H9 (cell line): Measurements from ENCODE around the gene FAM163B. TPM values are rescaled to one million over a fixed set of nuclear protein-coding genes. Genes with fewer than 3 reads are reported as not detected.

Experiments
- DNase-seq: peaks from one replicate; pipeline ENCODE4 v3.0.0-alpha.2; 2017
- H2AFZ ChIP-seq: one replicate; pipeline ENCODE4 v1.6.1; 2013; ENCODE audit warnings: mild to moderate bottlenecking, low read length, control low read depth, moderate library complexity
- H2AK5ac ChIP-seq: 2 replicates; pipeline ENCODE4 v1.6.1; 2013; ENCODE audit warnings: low read length, control low read depth, mixed read lengths; ENCODE audit not compliant: insufficient read length
- H2BK120ac ChIP-seq: one replicate; pipeline ENCODE4 v1.6.1; 2013; ENCODE audit warnings: low read depth, mild to moderate bottlenecking, low read length, control low read depth, inconsistent platforms; ENCODE audit not compliant: poor library complexity, severe bottlenecking
- H2BK12ac ChIP-seq: 2 replicates; pipeline ENCODE4 v1.6.1; 2013; ENCODE audit warnings: low read length, control low read depth, mixed read lengths, low read depth; ENCODE audit not compliant: insufficient read length
- H2BK15ac ChIP-seq: 2 replicates; pipeline ENCODE4 v1.6.1; 2013; ENCODE audit warnings: low read depth, low read length, control low read depth
- H2BK20ac ChIP-seq: one replicate; pipeline ENCODE4 v1.6.1; 2013; ENCODE audit warnings: low read depth, mild to moderate bottlenecking, low read length, control low read depth, inconsistent platforms; ENCODE audit not compliant: poor library complexity, severe bottlenecking
- H2BK5ac ChIP-seq: 2 replicates; pipeline ENCODE4 v1.6.1; 2013; ENCODE audit warnings: low read length, control low read depth, mixed read lengths; ENCODE audit not compliant: insufficient read length
- H3K14ac ChIP-seq: 2 replicates; pipeline ENCODE4 v1.6.1; 2013; ENCODE audit warnings: low read length, control low read depth; ENCODE audit not compliant: insufficient read depth
- H3K18ac ChIP-seq: 2 replicates; pipeline ENCODE4 v1.6.1; 2013; ENCODE audit warnings: low read depth, mild to moderate bottlenecking, mixed read lengths, low read length, control low read depth; ENCODE audit not compliant: insufficient read length
- H3K23ac ChIP-seq: 2 replicates; pipeline ENCODE4 v1.6.1; 2013; ENCODE audit warnings: low read length, control low read depth, mixed read lengths, low read depth; ENCODE audit not compliant: insufficient read length
- H3K23me2 ChIP-seq: 2 replicates; pipeline ENCODE4 v1.6.1; 2013; ENCODE audit warnings: low read depth, mild to moderate bottlenecking, mixed read lengths, low read length, control low read depth; ENCODE audit not compliant: insufficient read length, poor library complexity, severe bottlenecking
- H3K27ac ChIP-seq: 2 replicates; pipeline ENCODE4 v1.5.1; 2013; ENCODE audit warnings: low read length, control low read depth, mixed read lengths, low read depth; ENCODE audit not compliant: insufficient read length
- H3K27me3 ChIP-seq: 2 replicates; pipeline ENCODE4 v1.6.1; 2013; ENCODE audit warnings: low read length, control low read depth, inconsistent platforms; ENCODE audit not compliant: insufficient read depth
- H3K4ac ChIP-seq: 2 replicates; pipeline ENCODE4 v1.6.1; 2013; ENCODE audit warnings: low read depth, mild to moderate bottlenecking, control low read depth, inconsistent platforms, low read length, moderate library complexity
- H3K4me1 ChIP-seq: 2 replicates; pipeline ENCODE4 v1.6.1; 2013; ENCODE audit warnings: low read length, control low read depth, inconsistent platforms; ENCODE audit not compliant: insufficient read depth
- H3K4me2 ChIP-seq: 2 replicates; pipeline ENCODE4 v1.6.1; 2013; ENCODE audit warnings: low read length, control low read depth, mixed read lengths; ENCODE audit not compliant: insufficient read length, insufficient read depth
- H3K56ac ChIP-seq: 2 replicates; pipeline ENCODE4 v1.6.1; 2013; ENCODE audit warnings: low read depth, mild to moderate bottlenecking, mixed read lengths, low read length, control low read depth; ENCODE audit not compliant: insufficient read length
- H3K79me1 ChIP-seq: 2 replicates; pipeline ENCODE4 v1.6.1; 2013; ENCODE audit warnings: low read depth, mild to moderate bottlenecking, moderate library complexity, low read length, control low read depth, inconsistent platforms; ENCODE audit not compliant: insufficient read depth, poor library complexity, severe bottlenecking
- H3K79me2 ChIP-seq: 2 replicates; pipeline ENCODE4 v1.6.1; 2013; ENCODE audit warnings: low read length, control low read depth, inconsistent platforms; ENCODE audit not compliant: insufficient read depth
- H3K9ac ChIP-seq: 2 replicates; pipeline ENCODE4 v1.6.1; 2013; ENCODE audit warnings: low read length, control low read depth, mixed read lengths; ENCODE audit not compliant: insufficient read length; ENCODE audit errors: extremely low read depth
- H3K9me3 ChIP-seq: one replicate; pipeline ENCODE4 v1.6.1; 2013; ENCODE audit warnings: low read depth, low read length, inconsistent platforms; ENCODE audit not compliant: control insufficient read depth
- H3T11ph ChIP-seq: one replicate; pipeline ENCODE4 v1.6.1; 2013; ENCODE audit warnings: mild to moderate bottlenecking, low read length, control low read depth, inconsistent platforms
- H4K20me1 ChIP-seq: one replicate; pipeline ENCODE4 v1.6.1; 2013; ENCODE audit not compliant: control insufficient read depth, insufficient read length, insufficient read depth
- H4K5ac ChIP-seq: 2 replicates; pipeline ENCODE4 v1.6.1; 2013; ENCODE audit warnings: low read depth, mild to moderate bottlenecking, mixed read lengths, low read length, control low read depth; ENCODE audit not compliant: insufficient read length
- H4K8ac ChIP-seq: replicated peaks from 2 replicates; pipeline ENCODE4 v1.6.1; 2013; ENCODE audit warnings: low read length, control low read depth, mixed read lengths, low read depth; ENCODE audit not compliant: insufficient read length
- H4K91ac ChIP-seq: 2 replicates; pipeline ENCODE4 v1.6.1; 2013; ENCODE audit warnings: low read depth, mild to moderate bottlenecking, moderate library complexity, mixed read lengths, low read length, control low read depth; ENCODE audit not compliant: insufficient read length
- H3K27ac Mint-ChIP-seq, 3 experiments: 2 replicates in 2 of 3; 3 replicates in 1 of 3; pipeline ENCODE4 v1.8.0; 2020 to 2021; ENCODE audit warnings: mixed read lengths in 3 of 3, mild to moderate bottlenecking in 1 of 3, moderate library complexity in 1 of 3
- H3K27me3 Mint-ChIP-seq: 2 replicates; pipeline ENCODE4 v1.8.0; 2021; ENCODE audit warnings: low read depth, mild to moderate bottlenecking, moderate library complexity, mixed read lengths
- H3K36me3 Mint-ChIP-seq, 3 experiments: 2 replicates in 2 of 3; 3 replicates in 1 of 3; pipeline ENCODE4 v1.8.0; 2020 to 2021; ENCODE audit warnings: low read depth in 3 of 3, mixed read lengths in 3 of 3; ENCODE audit not compliant: insufficient read depth in 1 of 3
- H3K4me1 Mint-ChIP-seq, 2 experiments: 2 replicates each; pipeline ENCODE4 v1.8.0; 2020; ENCODE audit warnings: mixed read lengths in 2 of 2
- H3K4me3 Mint-ChIP-seq, 2 experiments: 2 replicates in 1 of 2; 3 replicates in 1 of 2; pipeline ENCODE4 v1.8.0; 2020 to 2021; ENCODE audit warnings: mild to moderate bottlenecking in 2 of 2, mixed read lengths in 2 of 2, moderate library complexity in 1 of 2
- H3K9me3 Mint-ChIP-seq, 2 experiments: 2 replicates in 1 of 2; 3 replicates in 1 of 2; pipeline ENCODE4 v1.8.0; 2020; ENCODE audit warnings: mild to moderate bottlenecking in 2 of 2, mixed read lengths in 2 of 2, moderate library complexity in 1 of 2
- CTCF ChIP-seq: fragments of 200-600 bp; sonication (generic); conservative IDR thresholded peaks from 3 replicates; pipeline ENCODE4 v1.8.0; 2021; ENCODE audit warnings: antibody characterized with exemption, mild to moderate bottlenecking
- WGBS: extraction: QIAGEN DNeasy Blood & Tissue Kit; methylation state at CpG from one replicate; pipeline ENCODE4 v1.1.7; 2013; ENCODE audit warnings: missing lambda C conversion rate, low lambda C conversion rate, mixed read lengths; ENCODE audit not compliant: insufficient read length; ENCODE audit errors: extremely low coverage; 5-methylcytosine and 5-hydroxymethylcytosine counted together
- total RNA-seq: library from RNA; stranded (reverse); gene quantifications from 2 replicates; pipeline ENCODE4 v1.2.1, GENCODE V29; 2021

FAM163B gene
- total RNA-seq, 1 experiment from 2014 or later, result 0.39 TPM

- WGBS, result 100% methylated on average over 1 of the region's 25 CpGs
Observed at GRCh38 chr9:133641861-133642595, 32.8 kb upstream of the FAM163B start.

More at GRCh38 chr9:133641861-133642595, 32.8 kb upstream of the FAM163B start:
- Histone ChIP-seq H2BK15ac (no peak overlapping the region), H3K23ac (no peak overlapping the region), H3K9me3 (no peaks in the 10 kb centered on the region), H3K4me1 (no peaks in the 10 kb centered on the region; the same call in 1 of the 2 replicates), H4K20me1 (no peaks in the 10 kb centered on the region), H3K79me2 (no peaks in the 10 kb centered on the region), H2AK5ac (no peak overlapping the region), H2BK5ac (no peak overlapping the region), H3K9ac (no peak overlapping the region), H3K79me1 (no peaks in the 10 kb centered on the region), H3K27ac (no peak overlapping the region), H3K4ac (no peak overlapping the region), H3K23me2 (no peaks in the 10 kb centered on the region), H2BK20ac (no peak overlapping the region), H3K14ac (no peak overlapping the region), H3K18ac (no peak overlapping the region), H4K91ac (no peak overlapping the region), H4K8ac (no peak overlapping the region), H3K56ac (no peak overlapping the region), H3K27me3 (no peaks in the 10 kb centered on the region), H2AFZ (no peak overlapping the region), H4K5ac (no peak overlapping the region), H3T11ph (no peak overlapping the region), H3K4me2 (no peak overlapping the region), H2BK120ac (no peak overlapping the region), H2BK12ac (no peak overlapping the region)
- Mint-ChIP-seq H3K4me1 (peaks cover 20 to 29% of the 10 kb centered on the region in 2 experiments), H3K9me3 (no peaks in the 10 kb centered on the region), H3K27ac (no peak overlapping the region; a peak in 1 of 7 replicates), H3K4me3 (no peak overlapping the region; a peak in 1 of 5 replicates), H3K36me3 (no peaks in the 10 kb centered on the region), H3K27me3 (peaks cover 8% of the 10 kb centered on the region)
- no peak for TF ChIP-seq CTCF
- no peak for DNase-seq
